Suprapubic skin (tissue), 4 donors: ENCODE data around the gene EPB41L2. TPM values are rescaled to one million over a fixed set of nuclear protein-coding genes. Genes with fewer than 3 reads are reported as not detected.

Experiments
- DNase-seq, 2 donors: peaks; one replicate each; pipeline ENCODE4 v3.0.0-alpha.2; 2019; ENCODE audit warnings: low spot score in 2 of 2
- H3K27ac ChIP-seq: fragments of 200-600 bp; sonication (generic); one replicate; pipeline ENCODE4 v1.5.1; 2019
- H3K27me3 ChIP-seq: fragments of 200-600 bp; sonication (generic); one replicate; pipeline ENCODE4 v1.5.1; 2019
- H3K36me3 ChIP-seq: fragments of 200-600 bp; sonication (generic); one replicate; pipeline ENCODE4 v1.5.1; 2019
- H3K4me1 ChIP-seq: fragments of 200-600 bp; sonication (generic); one replicate; pipeline ENCODE4 v1.5.1; 2019
- H3K4me3 ChIP-seq: fragments of 200-600 bp; sonication (generic); one replicate; pipeline ENCODE4 v1.5.1; 2019; ENCODE audit warnings: mild to moderate bottlenecking
- H3K9me3 ChIP-seq: fragments of 200-600 bp; sonication (generic); one replicate; pipeline ENCODE4 v1.5.1; 2019
- CTCF ChIP-seq, 2 donors: fragments of 200-600 bp in 1 of 2; fragments of 450-650 bp in 1 of 2; sonication (generic) in 1 of 2; IDR thresholded peaks; one replicate each; pipeline ENCODE4 v1.5.1; 2016 to 2019; ENCODE audit warnings: antibody characterized with exemption in 2 of 2, mild to moderate bottlenecking in 1 of 2, moderate library complexity in 1 of 2
- EP300 ChIP-seq: sonication (generic); formaldehyde crosslinking; IDR thresholded peaks from one replicate; pipeline ENCODE4 v1.6.1; 2017; ENCODE audit warnings: antibody characterized with exemption
- POLR2A ChIP-seq, 2 donors: fragments of 450-650 bp; IDR thresholded peaks; one replicate each; pipeline ENCODE4 v1.6.1; 2017; ENCODE audit warnings: antibody characterized with exemption in 2 of 2, mild to moderate bottlenecking in 2 of 2, moderate library complexity in 2 of 2
- POLR2AphosphoS5 ChIP-seq, 3 donors: sonication (generic); formaldehyde crosslinking; IDR thresholded peaks; one replicate each; pipeline ENCODE4 v1.6.1; 2017; ENCODE audit warnings: antibody characterized with exemption in 3 of 3
- WGBS: methylation state at CpG from one replicate; pipeline ENCODE4 v1.1.5; 2018; 5-methylcytosine and 5-hydroxymethylcytosine counted together
- total RNA-seq, 4 donors: library from RNA; depleted of rRNA; stranded (reverse); fragments of >200 nt; gene quantifications; one replicate each; pipeline ENCODE4 v1.1.0, GENCODE V29; 2016

The EPB41L2 gene
- total RNA-seq, 4 donors from 2014 or later: 11.4 to 26.8 (median 15.4) TPM

GRCh38 chr6:130982941-130983456, 80.0 kb downstream of the EPB41L2 start:
- peaks cover 6% of the 10 kb centered on the region for H3K4me1 ChIP-seq
- no peaks in the 10 kb centered on the region for H3K9me3 ChIP-seq
- no peaks in the 10 kb centered on the region for H3K27me3 ChIP-seq
- H3K27ac ChIP-seq: no peak overlapping the region
- TF ChIP-seq POLR2AphosphoS5 (IDR thresholded peaks at IDR 0.05) (no peak), CTCF (IDR thresholded peaks at IDR 0.05) (no peak), POLR2A (IDR thresholded peaks at IDR 0.05) (no peak), EP300 (no peak)
- 88% methylated on average over 6 of the region's 6 CpGs for WGBS
- no peaks in the 10 kb centered on the region for H3K36me3 ChIP-seq
- DNase-seq: no peak
- no peak overlapping the region for H3K4me3 ChIP-seq

GRCh38 chr6:130982135-130982534, 80.9 kb downstream of the EPB41L2 start:
- no peaks in the 10 kb centered on the region for H3K27me3 ChIP-seq
- H3K4me1 ChIP-seq: peaks cover 6% of the 10 kb centered on the region
- no peaks in the 10 kb centered on the region for H3K9me3 ChIP-seq
- no peak for DNase-seq
- H3K4me3 ChIP-seq: no peak overlapping the region
- TF ChIP-seq POLR2AphosphoS5 (IDR thresholded peaks at IDR 0.05) (no peak), EP300 (no peak), CTCF (IDR thresholded peaks at IDR 0.05) (no peak), POLR2A (IDR thresholded peaks at IDR 0.05) (no peak)
- 48% methylated on average over 1 of the region's 1 CpG for WGBS
- H3K36me3 ChIP-seq: no peaks in the 10 kb centered on the region
- no peak overlapping the region for H3K27ac ChIP-seq

- H3K9me3 ChIP-seq: no peaks in the 10 kb centered on the region
- H3K36me3 ChIP-seq: no peaks in the 10 kb centered on the region
- DNase-seq: no peak
- H3K27me3 ChIP-seq: no peaks in the 10 kb centered on the region
- no peak overlapping the region for H3K4me3 ChIP-seq
- H3K4me1 ChIP-seq: peaks cover 6% of the 10 kb centered on the region
- TF ChIP-seq POLR2AphosphoS5 (IDR thresholded peaks at IDR 0.05) (no peak), CTCF (IDR thresholded peaks at IDR 0.05) (no peak), EP300 (no peak), POLR2A (IDR thresholded peaks at IDR 0.05) (no peak)
- H3K27ac ChIP-seq: no peak overlapping the region
Measured at GRCh38 chr6:130981409-130981808, 81.6 kb downstream of the EPB41L2 start.

GRCh38 chr6:130980310-130981032, 82.6 kb downstream of the EPB41L2 start:
- Histone ChIP-seq H3K36me3 (no peaks in the 10 kb centered on the region), H3K4me3 (no peak overlapping the region), H3K27me3 (no peaks in the 10 kb centered on the region), H3K27ac (no peak overlapping the region), H3K9me3 (no peaks in the 10 kb centered on the region), H3K4me1 (peaks cover 6% of the 10 kb centered on the region)
- TF ChIP-seq EP300 (no peak), POLR2AphosphoS5 (IDR thresholded peaks at IDR 0.05) (no peak), POLR2A (IDR thresholded peaks at IDR 0.05) (no peak), CTCF (IDR thresholded peaks at IDR 0.05) (no peak)
- WGBS: 82% methylated on average over 5 of the region's 5 CpGs
- no peak for DNase-seq

GRCh38 chr6:130978660-130979396, 84.2 kb downstream of the EPB41L2 start:
- Histone ChIP-seq H3K4me1 (peaks cover 6% of the 10 kb centered on the region), H3K9me3 (no peaks in the 10 kb centered on the region), H3K4me3 (no peak overlapping the region), H3K27ac (no peak overlapping the region), H3K27me3 (no peaks in the 10 kb centered on the region), H3K36me3 (no peaks in the 10 kb centered on the region)
- DNase-seq: no peak
- no peak for TF ChIP-seq POLR2A (IDR thresholded peaks at IDR 0.05)
- 83% methylated on average over 5 of the region's 5 CpGs for WGBS
